ENCODE data around the gene ARRDC1. TPM values are rescaled to one million over a fixed set of nuclear protein-coding genes. Genes with fewer than 3 reads are reported as not detected.
A peak's percentile ranks its signal among the peaks of the same experiment; 100 is the strongest.

Gene ARRDC1
- total RNA-seq, 1 donor from 2014 or later = 28.7 TPM

- TF ChIP-seq CTCF (IDR thresholded peaks at IDR 0.05) = no peak
- H3K36me3 Mint-ChIP-seq (ENCODE audit: unreplicated experiment) = peaks cover 21% of the 10 kb centered on the region
- H3K4me1 Mint-ChIP-seq (ENCODE audit: unreplicated experiment) = peaks cover 9% of the 10 kb centered on the region
- H3K27ac Mint-ChIP-seq (ENCODE audit: unreplicated experiment) = no peak overlapping the region
- no peak overlapping the region for H3K4me3 Mint-ChIP-seq (ENCODE audit: unreplicated experiment)
- DNase-seq (ENCODE audit: extremely low spot score, unreplicated experiment) = no peak
- H3K9me3 Mint-ChIP-seq (ENCODE audit: unreplicated experiment) = no peaks in the 10 kb centered on the region
- H3K27me3 Mint-ChIP-seq (ENCODE audit: unreplicated experiment) = no peaks in the 10 kb centered on the region
Measured at GRCh38 chr9:137647096-137647714, 41.7 kb downstream of the ARRDC1 start.

- H3K4me3 Mint-ChIP-seq (ENCODE audit: unreplicated experiment) = no peak overlapping the region
- DNase-seq (ENCODE audit: extremely low spot score, unreplicated experiment) = no peak
- H3K27ac Mint-ChIP-seq (ENCODE audit: unreplicated experiment) = peak overlapping the region; percentile 7
- no peaks in the 10 kb centered on the region for H3K9me3 Mint-ChIP-seq (ENCODE audit: unreplicated experiment)
- peaks cover 9% of the 10 kb centered on the region for H3K4me1 Mint-ChIP-seq (ENCODE audit: unreplicated experiment)
- peaks cover 19% of the 10 kb centered on the region for H3K36me3 Mint-ChIP-seq (ENCODE audit: unreplicated experiment)
- no peaks in the 10 kb centered on the region for H3K27me3 Mint-ChIP-seq (ENCODE audit: unreplicated experiment)
- TF ChIP-seq CTCF (IDR thresholded peaks at IDR 0.05) = no peak
Measured at GRCh38 chr9:137648396-137648795, 42.9 kb downstream of the ARRDC1 start.

GRCh38 chr9:137649553-137649952 is 44.1 kb downstream of the ARRDC1 start:
- DNase-seq (ENCODE audit: extremely low spot score, unreplicated experiment) = no peak
- Mint-ChIP-seq H3K4me3 (ENCODE audit: unreplicated experiment) (no peak overlapping the region), H3K9me3 (ENCODE audit: unreplicated experiment) (no peaks in the 10 kb centered on the region), H3K4me1 (ENCODE audit: unreplicated experiment) (peaks cover 11% of the 10 kb centered on the region), H3K27ac (ENCODE audit: unreplicated experiment) (no peak overlapping the region), H3K27me3 (ENCODE audit: unreplicated experiment) (no peaks in the 10 kb centered on the region), H3K36me3 (ENCODE audit: unreplicated experiment) (peaks cover 17% of the 10 kb centered on the region)
- TF ChIP-seq CTCF (IDR thresholded peaks at IDR 0.05) = no peak

GRCh38 chr9:137650259-137650658 is 44.8 kb downstream of the ARRDC1 start:
- TF ChIP-seq CTCF (IDR thresholded peaks at IDR 0.05) = no peak
- peaks cover 17% of the 10 kb centered on the region for H3K36me3 Mint-ChIP-seq (ENCODE audit: unreplicated experiment)
- no peaks in the 10 kb centered on the region for H3K27me3 Mint-ChIP-seq (ENCODE audit: unreplicated experiment)
- H3K27ac Mint-ChIP-seq (ENCODE audit: unreplicated experiment) = no peak overlapping the region
- peaks cover 11% of the 10 kb centered on the region for H3K4me1 Mint-ChIP-seq (ENCODE audit: unreplicated experiment)
- DNase-seq (ENCODE audit: extremely low spot score, unreplicated experiment) = no peak
- no peak overlapping the region for H3K4me3 Mint-ChIP-seq (ENCODE audit: unreplicated experiment)
- no peaks in the 10 kb centered on the region for H3K9me3 Mint-ChIP-seq (ENCODE audit: unreplicated experiment)

GRCh38 chr9:137650779-137651178 is 45.3 kb downstream of the ARRDC1 start:
- H3K27ac Mint-ChIP-seq (ENCODE audit: unreplicated experiment) = no peak overlapping the region
- H3K9me3 Mint-ChIP-seq (ENCODE audit: unreplicated experiment) = no peaks in the 10 kb centered on the region
- DNase-seq (ENCODE audit: extremely low spot score, unreplicated experiment) = no peak
- peaks cover 17% of the 10 kb centered on the region for H3K36me3 Mint-ChIP-seq (ENCODE audit: unreplicated experiment)
- H3K27me3 Mint-ChIP-seq (ENCODE audit: unreplicated experiment) = no peaks in the 10 kb centered on the region
- H3K4me1 Mint-ChIP-seq (ENCODE audit: unreplicated experiment) = peaks cover 11% of the 10 kb centered on the region
- H3K4me3 Mint-ChIP-seq (ENCODE audit: unreplicated experiment) = no peak overlapping the region
- TF ChIP-seq CTCF (IDR thresholded peaks at IDR 0.05) = no peak
